Measurements from ENCODE around the gene C10orf67. TPM values are rescaled to one million over a fixed set of nuclear protein-coding genes. Genes with fewer than 3 reads are reported as not detected.

Gene C10orf67
- total RNA-seq, 1 experiment from 2014 or later, result not detected

DNA sequence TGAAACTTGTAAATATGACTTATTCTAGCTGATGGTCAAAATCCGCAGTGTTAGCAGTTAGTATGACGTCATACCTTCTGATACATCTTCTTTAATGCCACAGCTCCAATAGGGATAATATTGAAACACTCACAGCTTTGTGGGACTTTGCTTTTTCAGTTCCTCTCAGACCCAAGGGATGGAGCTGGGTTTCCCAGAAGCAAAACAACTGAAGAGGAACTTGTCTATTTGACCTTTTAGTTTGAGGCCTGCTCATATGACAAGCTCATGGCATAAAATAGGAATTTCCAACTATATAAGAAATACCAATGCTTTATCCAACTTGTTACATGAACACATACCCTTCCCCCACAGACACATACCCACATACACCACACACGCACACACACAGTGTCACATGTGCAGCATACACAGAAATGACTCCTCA, 31.6 kb upstream of the C10orf67 start:
- Histone ChIP-seq H3K9me3 (ENCODE audit: control insufficient read depth in 1 of 2, insufficient read depth in 1 of 2, low read depth in 1 of 2, low read length in 2 of 2) (no peaks in the 10 kb centered on the region), H3K4me3 (replicated peaks in 1 of 2; ENCODE audit: low read depth in 1 of 2, low read length in 2 of 2) (no peak overlapping the region), H3K27ac (ENCODE audit: low read depth, low read length) (no peak overlapping the region), H3K27me3 (ENCODE audit: insufficient read depth, low read length) (no peaks in the 10 kb centered on the region), H2AFZ (ENCODE audit: low read depth, low read length, poor library complexity, severe bottlenecking) (no peak overlapping the region), H3K36me3 (ENCODE audit: control insufficient read depth in 1 of 2, insufficient read depth in 2 of 2, low read length in 2 of 2) (no peaks in the 10 kb centered on the region), H4K20me1 (ENCODE audit: insufficient read depth) (no peaks in the 10 kb centered on the region), H3K79me2 (ENCODE audit: insufficient read depth, low read length) (no peaks in the 10 kb centered on the region), H3K9ac (ENCODE audit: low read length) (no peak overlapping the region), H3K4me1 (ENCODE audit: control insufficient read depth in 1 of 2, insufficient read depth in 2 of 2, low read length in 2 of 2) (no peaks in the 10 kb centered on the region), H3K4me2 (ENCODE audit: low read length) (no peak overlapping the region), H3K9me2 (ENCODE audit: insufficient read depth) (no peaks in the 10 kb centered on the region)
- DNase-seq (ENCODE audit: low read depth, low spot score), result no peak
- no TSS peak for BruUV-seq (replicated peaks)
- no peak for ATAC-seq
- ChIA-PET CTCF (no interaction called here), RAD21 (ENCODE audit: low non-redundant PET in 1 of 2, low total read pairs in 2 of 2, uncharacterized antibody in 2 of 2, unreplicated experiment in 2 of 2) (no interaction called here), POLR2A (no interaction called here)
- intact Hi-C loops (cut with micrococcal nuclease), result no loop called here
- TF ChIP-seq EZH2 (IDR thresholded peaks at IDR 0.05), result no peak
- TF ChIP-seq FOSL1 (IDR thresholded peaks at IDR 0.05; ENCODE audit: low read depth), result no peak
- no peak for TF ChIP-seq ELF1 (IDR thresholded peaks at IDR 0.05; ENCODE audit: borderline replicate concordance, low read depth)
- TF ChIP-seq POLR2AphosphoS5 (IDR thresholded peaks at IDR 0.05; ENCODE audit: low read depth, low read length), result no peak
- TF ChIP-seq, protein P1, sequence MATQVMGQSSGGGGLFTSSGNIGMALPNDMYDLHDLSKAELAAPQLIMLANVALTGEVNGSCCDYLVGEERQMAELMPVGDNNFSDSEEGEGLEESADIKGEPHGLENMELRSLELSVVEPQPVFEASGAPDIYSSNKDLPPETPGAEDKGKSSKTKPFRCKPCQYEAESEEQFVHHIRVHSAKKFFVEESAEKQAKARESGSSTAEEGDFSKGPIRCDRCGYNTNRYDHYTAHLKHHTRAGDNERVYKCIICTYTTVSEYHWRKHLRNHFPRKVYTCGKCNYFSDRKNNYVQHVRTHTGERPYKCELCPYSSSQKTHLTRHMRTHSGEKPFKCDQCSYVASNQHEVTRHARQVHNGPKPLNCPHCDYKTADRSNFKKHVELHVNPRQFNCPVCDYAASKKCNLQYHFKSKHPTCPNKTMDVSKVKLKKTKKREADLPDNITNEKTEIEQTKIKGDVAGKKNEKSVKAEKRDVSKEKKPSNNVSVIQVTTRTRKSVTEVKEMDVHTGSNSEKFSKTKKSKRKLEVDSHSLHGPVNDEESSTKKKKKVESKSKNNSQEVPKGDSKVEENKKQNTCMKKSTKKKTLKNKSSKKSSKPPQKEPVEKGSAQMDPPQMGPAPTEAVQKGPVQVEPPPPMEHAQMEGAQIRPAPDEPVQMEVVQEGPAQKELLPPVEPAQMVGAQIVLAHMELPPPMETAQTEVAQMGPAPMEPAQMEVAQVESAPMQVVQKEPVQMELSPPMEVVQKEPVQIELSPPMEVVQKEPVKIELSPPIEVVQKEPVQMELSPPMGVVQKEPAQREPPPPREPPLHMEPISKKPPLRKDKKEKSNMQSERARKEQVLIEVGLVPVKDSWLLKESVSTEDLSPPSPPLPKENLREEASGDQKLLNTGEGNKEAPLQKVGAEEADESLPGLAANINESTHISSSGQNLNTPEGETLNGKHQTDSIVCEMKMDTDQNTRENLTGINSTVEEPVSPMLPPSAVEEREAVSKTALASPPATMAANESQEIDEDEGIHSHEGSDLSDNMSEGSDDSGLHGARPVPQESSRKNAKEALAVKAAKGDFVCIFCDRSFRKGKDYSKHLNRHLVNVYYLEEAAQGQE (IDR thresholded peaks at IDR 0.05; ENCODE audit: low read depth), result no peak
- TF ChIP-seq JUND (IDR thresholded peaks at IDR 0.05), result no peak
- TF ChIP-seq, protein P2, sequence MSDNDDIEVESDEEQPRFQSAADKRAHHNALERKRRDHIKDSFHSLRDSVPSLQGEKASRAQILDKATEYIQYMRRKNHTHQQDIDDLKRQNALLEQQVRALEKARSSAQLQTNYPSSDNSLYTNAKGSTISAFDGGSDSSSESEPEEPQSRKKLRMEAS (IDR thresholded peaks at IDR 0.05), result no peak
- TF ChIP-seq SIN3A (IDR thresholded peaks at IDR 0.05; ENCODE audit: low read depth), result no peak
- no peak for TF ChIP-seq RAD21 (IDR thresholded peaks at IDR 0.05; ENCODE audit: low read depth)
- no peak for TF ChIP-seq EZH2phosphoT487 (IDR thresholded peaks at IDR 0.05; ENCODE audit: borderline replicate concordance)
- no peak for TF ChIP-seq SRF (IDR thresholded peaks at IDR 0.05; ENCODE audit: low read depth)
- TF ChIP-seq ZNF274 (IDR thresholded peaks at IDR 0.05; ENCODE audit: low read depth, low read length), result no peak
- no peak for TF ChIP-seq TCF7L2 (IDR thresholded peaks at IDR 0.05; ENCODE audit: borderline replicate concordance, extremely low read depth, insufficient read depth, insufficient read length)

All from HCT116 (cell line).